K562 (cell line): ENCODE data around the gene CMTM4. TPM values are rescaled to one million over a fixed set of nuclear protein-coding genes. Genes with fewer than 3 reads are reported as not detected.

Experiments
- ATAC-seq: fragments of 200-7000 bp; cut with Tn5 transposase; 3 replicates; pipeline ENCODE4 v1.9.1; 2020; ENCODE audit warnings: moderate library complexity
- BruUV-seq: library from RNA; stranded (reverse); fragments of 400-500 nt; replicated peaks from 2 replicates; lab custom pipeline; 2021; lab: Mats Ljungman, UMichigan
- CTCF ChIA-PET: fragments of 300-600 bp; formaldehyde crosslinking; extraction: SDS; loops from one replicate; lab custom pipeline; 2021; ENCODE audit warnings: low intra/inter-chr PET ratio; lab: Yijun Ruan, JAX
- POLR2A ChIA-PET: fragments of 300-600, 350-650 bp; sonication (Branson Sonifier 250); formaldehyde crosslinking; extraction: SDS; loops from one replicate; lab custom pipeline; 2021; ENCODE audit warnings: antibody characterized with exemption, inconsistent platforms; lab: Yijun Ruan, JAX
- DNase-seq, 4 experiments: peaks; one replicate each; pipeline versions ENCODE4 v3.0.0 to v3.0.0-alpha.2; 2011 to 2018; ENCODE audit warnings: low spot score in 3 of 4, mixed read lengths in 3 of 4; ENCODE audit errors: extremely low read depth in 1 of 4
- FAIRE-seq: peaks from 2 replicates; lab custom pipeline; 2011; peaks lifted over from hg19 to GRCh38; lab: Jason Lieb, UNC
- H2AFZ ChIP-seq: 2 replicates; pipeline ENCODE4 v1.6.0; 2011; ENCODE audit warnings: low read depth, low read length, control low read depth, inconsistent platforms
- H3K27ac ChIP-seq: fragments of 200-600 bp; 3 replicates; pipeline ENCODE4 v1.8.0; 2011; ENCODE audit warnings: low read depth, mild to moderate bottlenecking, control low read depth, inconsistent platforms, low read length, moderate library complexity, mixed read lengths; ENCODE audit errors: extremely low read depth
- H3K27me3 ChIP-seq, 2 experiments: fragments of 300-600 bp in 1 of 2; 2 replicates in 1 of 2; 3 replicates in 1 of 2; pipeline versions ENCODE4 v1.6.0 to v1.8.0; 2011; ENCODE audit warnings: inconsistent platforms in 2 of 2, low read length in 2 of 2, mild to moderate bottlenecking in 1 of 2, mixed read lengths in 1 of 2, moderate library complexity in 1 of 2; ENCODE audit not compliant: control insufficient read depth in 2 of 2, insufficient read depth in 2 of 2
- H3K36me3 ChIP-seq: fragments of 300-600 bp; 3 replicates; pipeline ENCODE4 v1.8.0; 2011; ENCODE audit warnings: mild to moderate bottlenecking, low read length, inconsistent platforms; ENCODE audit not compliant: control insufficient read depth, insufficient read depth
- H3K4me1 ChIP-seq, 2 experiments: fragments of 200-600 bp in 1 of 2; replicated peaks in 1 of 2; 2 replicates in 1 of 2; 3 replicates in 1 of 2; pipeline versions ENCODE4 v1.5.1 to v1.8.0; 2011; ENCODE audit warnings: inconsistent platforms in 2 of 2, low read length in 2 of 2, mild to moderate bottlenecking in 1 of 2, mixed read lengths in 1 of 2, moderate library complexity in 1 of 2; ENCODE audit not compliant: control insufficient read depth in 2 of 2, insufficient read depth in 2 of 2
- H3K4me2 ChIP-seq: 2 replicates; pipeline ENCODE4 v1.6.1; 2011; ENCODE audit warnings: low read length, control low read depth, inconsistent platforms, mixed read lengths; ENCODE audit not compliant: insufficient read depth
- H3K4me3 ChIP-seq: fragments of 200-600 bp; sonication (generic), shearing (Covaris generic); 2 replicates; pipeline ENCODE4 v1.5.1; 2016; ENCODE audit warnings: control low read depth, inconsistent platforms
- H3K79me2 ChIP-seq: fragments of 200-600 bp; 3 replicates; pipeline ENCODE4 v1.8.0; 2011; ENCODE audit warnings: low read length, inconsistent platforms; ENCODE audit not compliant: control insufficient read depth, insufficient read depth
- H3K9ac ChIP-seq, 2 experiments: 2 replicates each; pipeline versions ENCODE4 v1.6.0 to v1.6.1; 2011; ENCODE audit warnings: low read depth in 2 of 2, low read length in 2 of 2, control low read depth in 1 of 2, inconsistent platforms in 1 of 2, mild to moderate bottlenecking in 1 of 2, mixed read lengths in 1 of 2; ENCODE audit not compliant: insufficient read depth in 1 of 2
- H3K9me1 ChIP-seq: one replicate; pipeline ENCODE4 v1.6.0; 2011; ENCODE audit warnings: inconsistent platforms, mild to moderate bottlenecking, low read length, moderate library complexity; ENCODE audit not compliant: control insufficient read depth, insufficient read depth
- H3K9me3 ChIP-seq: replicated peaks from 2 replicates; pipeline ENCODE4 v1.5.1; 2011; ENCODE audit warnings: low read depth, low read length, inconsistent platforms; ENCODE audit not compliant: control insufficient read depth, insufficient read depth
- H4K20me1 ChIP-seq: replicated peaks from 2 replicates; pipeline ENCODE4 v1.6.1; 2011; ENCODE audit warnings: low read length, inconsistent platforms, mixed read lengths; ENCODE audit not compliant: control insufficient read depth, insufficient read depth
- FOXK1 ChIP-seq: sonication (generic); formaldehyde crosslinking; IDR thresholded peaks from 2 replicates; pipeline ENCODE4 v1.8.0; 2022; ENCODE audit warnings: missing genetic modification reagents, mild to moderate bottlenecking, borderline replicate concordance
- GATAD2B ChIP-seq: fragments of 450-650 bp; IDR thresholded peaks from 2 replicates; pipeline ENCODE4 v1.6.1; 2017; ENCODE audit warnings: mild to moderate bottlenecking, borderline replicate concordance
- KDM4B ChIP-seq, 2 experiments: fragments of 450-650 bp in 1 of 2; sonication (generic) in 1 of 2; IDR thresholded peaks; 2 replicates each; pipeline ENCODE4 v1.6.1; 2016 to 2017; ENCODE audit warnings: borderline replicate concordance in 2 of 2, antibody characterized with exemption in 1 of 2, low read depth in 1 of 2, mild to moderate bottlenecking in 1 of 2
- PHTF2 ChIP-seq: fragments of 250-450 bp; sonication (Bioruptor Pico); IDR thresholded peaks from 2 replicates; pipeline ENCODE4 v1.5.0; 2021; ENCODE audit warnings: mild to moderate bottlenecking
- POLR2G ChIP-seq: fragments of 200-400 bp; formaldehyde crosslinking; IDR thresholded peaks from 2 replicates; pipeline ENCODE4 v1.6.1; 2017; ENCODE audit warnings: low read depth, mild to moderate bottlenecking, antibody characterized with exemption, low read length, moderate library complexity
- POLR3G ChIP-seq: IDR thresholded peaks from 2 replicates; pipeline ENCODE4 v1.6.1; 2011; ENCODE audit not compliant: insufficient read length, insufficient replicate concordance; ENCODE audit errors: extremely low read depth
- PTBP1 ChIP-seq: fragments of 200-400 bp; formaldehyde crosslinking; IDR thresholded peaks from 2 replicates; pipeline ENCODE4 v1.6.1; 2017; ENCODE audit warnings: low read depth, low read length
- TFAM ChIP-seq: fragments of 250-450 bp; sonication (Bioruptor Pico); conservative IDR thresholded peaks from 2 replicates; pipeline ENCODE4 v1.5.0; 2021; ENCODE audit warnings: mild to moderate bottlenecking, moderate library complexity
- ZFPM2 ChIP-seq: fragments of 250-450 bp; sonication (Bioruptor Pico); IDR thresholded peaks from 2 replicates; pipeline ENCODE4 v1.5.1; 2022; ENCODE audit warnings: mild to moderate bottlenecking
- ZNF175 ChIP-seq: fragments of 200-800 bp; sonication (Bioruptor generic); IDR thresholded peaks from 2 replicates; pipeline ENCODE4 v1.6.1; 2016; ENCODE audit warnings: low read depth, mild to moderate bottlenecking, missing genetic modification characterization, missing compliant biosample characterization
- ZNF318 ChIP-seq, 2 experiments: fragments of 450-650 bp; IDR thresholded peaks; 2 replicates each; pipeline ENCODE4 v1.6.1; 2016; ENCODE audit warnings: mild to moderate bottlenecking in 2 of 2, borderline replicate concordance in 1 of 2, low read depth in 1 of 2, moderate library complexity in 1 of 2
- WGBS: fragments of 100-300 bp; shearing (Covaris generic); methylation state at CpG from one replicate; pipeline ENCODE4 v1.1.6; 2016; ENCODE audit warnings: low coverage, mixed read lengths; ENCODE audit not compliant: insufficient coverage; ENCODE audit errors: missing lambda C conversion rate; 5-methylcytosine and 5-hydroxymethylcytosine counted together
- in situ Hi-C: fragments of 300-500 bp; cut with MboI; formaldehyde crosslinking; loops from 4 replicates; pipeline ENCODE4 v1.15.0; 2018; ENCODE audit warnings: inconsistent platforms, mixed read lengths
- intact Hi-C: fragments of 100-400 bp; cut with micrococcal nuclease; formaldehyde crosslinking; loops from 2 replicates; pipeline ENCODE4 v1.14.2; 2022
- polyA plus RNA-seq, 8 experiments: library from polyadenylated mRNA; depleted of rRNA in 4 of 8; stranded (reverse) in 5 of 8; unstranded in 3 of 8; fragments of >200 nt; fragmentation: Nextera tagmentation in 2 of 8; fragmentation: Illumina TruSeq in 1 of 8; extraction: Ambion mirVana in 2 of 8; extraction: Trizol in 1 of 8; gene quantifications; 2 replicates each; pipeline versions ENCODE4 v1.2.1 to v1.2.3, GENCODE V29; 2011 to 2014; ENCODE audit warnings: inconsistent platforms in 1 of 8, missing spikeins in 1 of 8
- total RNA-seq, 7 experiments: library from RNA; depleted of rRNA in 6 of 7; stranded (reverse); fragments of >200 nt in 6 of 7; fragmentation: Illumina TruSeq in 2 of 7; extraction: Trizol in 2 of 7; gene quantifications; 2 replicates each; pipeline versions ENCODE4 v1.2.1 to v1.2.3, GENCODE V29; 2011 to 2021; ENCODE audit warnings: low replicate concordance in 1 of 7

The CMTM4 gene
- total and polyA plus RNA-seq, 9 of the 15 experiments (the other 6 are each of a cell fraction or from before 2014, with no cell fraction given): 2.0 to 21.3 (median 12.5) TPM

- Histone ChIP-seq H3K4me3 (no peak overlapping the region), H3K36me3 (no peaks in the 10 kb centered on the region), H3K9me3 (no peaks in the 10 kb centered on the region), H2AFZ (no peak overlapping the region), H3K79me2 (no peaks in the 10 kb centered on the region)
- 100% methylated on average over 1 of the region's 1 CpG for WGBS
- peak; percentile 54 for ATAC-seq
- TF ChIP-seq PTBP1: no peak
- TF ChIP-seq ZNF175 (CRISPR knock-in tag): no peak
- TF ChIP-seq GATAD2B: no peak
- no peak for TF ChIP-seq POLR3G
- no peak for TF ChIP-seq ZFPM2 (CRISPR knock-in tag)
- no peak for TF ChIP-seq ZNF318 (IDR thresholded peaks at IDR 0.05; ENCODE audit: borderline replicate concordance in 1 of 2, low read depth in 1 of 2)
- no peak for TF ChIP-seq POLR2G
- TF ChIP-seq TFAM (CRISPR knock-in tag): no peak
- TF ChIP-seq PHTF2: no peak
- no peak for TF ChIP-seq FOXK1 (CRISPR knock-in tag)
- no peak for TF ChIP-seq KDM4B (IDR thresholded peaks at IDR 0.05; ENCODE audit: borderline replicate concordance in 2 of 2, low read depth in 1 of 2)
- TF ChIP-seq, all 486 proteins: peak for 0
- CTCF ChIA-PET: no interaction called here
- no peak overlapping the region for H3K27ac ChIP-seq
- H3K9ac ChIP-seq: peak overlapping the region in 1 of 2 experiments; percentile 35; a peak in 1 of 4 replicates
- no peak for DNase-seq
- H3K4me2 ChIP-seq: no peak overlapping the region
- BruUV-seq: no TSS peak
- no peaks in the 10 kb centered on the region for H3K27me3 ChIP-seq
- no peak for FAIRE-seq
- in situ Hi-C loops: no loop called here
- H3K9me1 ChIP-seq: no peaks in the 10 kb centered on the region
- H3K4me1 ChIP-seq: peaks cover 0 to under 1% of the 10 kb centered on the region in 2 experiments; a peak in 1 of 5 replicates
- no peaks in the 10 kb centered on the region for H4K20me1 ChIP-seq
- intact Hi-C loops: no loop called here
- POLR2A ChIA-PET: interaction anchor here (1.2 to 1.5 kb wide), 2 partner anchors 11 to 20 kb away, joined by 3 to 7 read pairs; no protein-coding TSS in a partner anchor
These were observed 28.6 kb downstream of the CMTM4 start for GRCh38 chr16:66667944-66668343.
